ENCODE measurements around the gene TCF7.
A peak's percentile ranks its signal among the peaks of the same experiment; 100 is the strongest.

TCF7 gene

GRCh38 chr5:134153241-134153640 lies 38.8 kb downstream of the TCF7 start:
- ATAC-seq (replicated peaks) (no peak), DNase-seq (no peak)
- Mint-ChIP-seq H3K4me3 (no peak overlapping the region), H3K27me3 (no peaks in the 10 kb centered on the region), H3K4me1 (ENCODE audit: low read depth in 2 of 2) (peaks cover 24 to 48% of the 10 kb centered on the region in 2 donors), H3K36me3 (ENCODE audit: insufficient read depth) (peaks cover 95% of the 10 kb centered on the region), H3K9me3 (no peaks in the 10 kb centered on the region), H3K27ac (peak overlapping the region; percentile 83 to 88)

- Mint-ChIP-seq H3K4me1 (ENCODE audit: low read depth in 2 of 2) (peaks cover 24 to 51% of the 10 kb centered on the region in 2 donors), H3K27me3 (no peaks in the 10 kb centered on the region), H3K4me3 (no peak overlapping the region), H3K36me3 (ENCODE audit: insufficient read depth) (peaks cover 95% of the 10 kb centered on the region), H3K9me3 (no peaks in the 10 kb centered on the region), H3K27ac (peak overlapping the region; percentile 83 to 88)
- ATAC-seq (replicated peaks) (no peak), DNase-seq (no peak)
Observed at GRCh38 chr5:134153657-134154056, 39.2 kb downstream of the TCF7 start.

- H3K27me3 Mint-ChIP-seq: no peaks in the 10 kb centered on the region
- H3K27ac Mint-ChIP-seq: peak overlapping the region in 1 of 2 donors; percentile 60
- peaks cover 97% of the 10 kb centered on the region for H3K36me3 Mint-ChIP-seq (ENCODE audit: insufficient read depth)
Observed at GRCh38 chr5:134161513-134162395, 47.3 kb downstream of the TCF7 start.

GRCh38 chr5:134162592-134162991 lies 48.1 kb downstream of the TCF7 start:
- Mint-ChIP-seq H3K36me3 (ENCODE audit: insufficient read depth) (peaks cover 97% of the 10 kb centered on the region), H3K4me3 (no peak overlapping the region), H3K27ac (peak overlapping the region in 1 of 2 donors; percentile 83), H3K4me1 (ENCODE audit: low read depth in 2 of 2) (peaks cover 19 to 39% of the 10 kb centered on the region in 2 donors), H3K27me3 (no peaks in the 10 kb centered on the region), H3K9me3 (no peaks in the 10 kb centered on the region)
- ATAC-seq (replicated peaks) (no peak), DNase-seq (no peak)

More at GRCh38 chr5:134161513-134162395, 47.3 kb downstream of the TCF7 start:
- no peaks in the 10 kb centered on the region for H3K9me3 Mint-ChIP-seq
- peaks cover 15 to 37% of the 10 kb centered on the region in 2 donors for H3K4me1 Mint-ChIP-seq (ENCODE audit: low read depth in 2 of 2)
- ATAC-seq (replicated peaks): no peak
- DNase-seq: no peak
- no peak overlapping the region for H3K4me3 Mint-ChIP-seq

- H3K27ac Mint-ChIP-seq: no peak overlapping the region
- H3K27me3 Mint-ChIP-seq: no peaks in the 10 kb centered on the region
- no peaks in the 10 kb centered on the region for H3K9me3 Mint-ChIP-seq
- DNase-seq (no peak), ATAC-seq (replicated peaks) (no peak)
- H3K4me1 Mint-ChIP-seq (ENCODE audit: low read depth in 2 of 2): peaks cover 32 to 52% of the 10 kb centered on the region in 2 donors
- peaks cover 93% of the 10 kb centered on the region for H3K36me3 Mint-ChIP-seq (ENCODE audit: insufficient read depth)
- no peak overlapping the region for H3K4me3 Mint-ChIP-seq
Observed at GRCh38 chr5:134171972-134172371, 57.5 kb downstream of the TCF7 start.

GRCh38 chr5:134174841-134175839 lies 60.7 kb downstream of the TCF7 start:
- Mint-ChIP-seq H3K4me3 (peak overlapping the region; percentile 93 to 95), H3K27me3 (no peaks in the 10 kb centered on the region), H3K4me1 (ENCODE audit: low read depth in 2 of 2) (peaks cover 20 to 43% of the 10 kb centered on the region in 2 donors), H3K27ac (peak overlapping the region; percentile 97 to 99), H3K36me3 (ENCODE audit: insufficient read depth) (peaks cover 73% of the 10 kb centered on the region), H3K9me3 (no peaks in the 10 kb centered on the region)
- ATAC-seq (replicated peaks) (no peak), DNase-seq (no peak)

- Mint-ChIP-seq H3K4me1 (ENCODE audit: low read depth in 2 of 2) (peaks cover 20 to 39% of the 10 kb centered on the region in 2 donors), H3K36me3 (ENCODE audit: insufficient read depth) (peaks cover 64% of the 10 kb centered on the region), H3K27me3 (no peaks in the 10 kb centered on the region), H3K4me3 (peak overlapping the region; percentile 93 to 95), H3K27ac (peak overlapping the region; percentile 97 to 99), H3K9me3 (no peaks in the 10 kb centered on the region)
- ATAC-seq (replicated peaks): peak; percentile 34
- no peak for DNase-seq
Observed at GRCh38 chr5:134175921-134176510, 61.5 kb downstream of the TCF7 start.

- no peaks in the 10 kb centered on the region for H3K9me3 Mint-ChIP-seq
- peaks cover 57% of the 10 kb centered on the region for H3K36me3 Mint-ChIP-seq (ENCODE audit: insufficient read depth)
- no peaks in the 10 kb centered on the region for H3K27me3 Mint-ChIP-seq
- peak within 1 kb of the TSS; percentile 93 to 95 for H3K4me3 Mint-ChIP-seq
- peak; percentile 82 to 91 (median 88) for DNase-seq
- ATAC-seq (replicated peaks): peak; percentile 83
- peak within 1 kb of the TSS; percentile 97 to 99 for H3K27ac Mint-ChIP-seq
- H3K4me1 Mint-ChIP-seq (ENCODE audit: low read depth in 2 of 2): peaks cover 14 to 33% of the 10 kb centered on the region in 2 donors
Observed at GRCh38 chr5:134176511-134177368, 62.3 kb downstream of the TCF7 start, which contains the start of gene SKP1. Gene SKP1 (minus strand): TSS chr5:134176950. CDS start chr5:134174022, 2,928 bp downstream.

- DNase-seq (no peak), ATAC-seq (replicated peaks) (peak; percentile 26)
- peak overlapping the region; percentile 93 to 95 for H3K4me3 Mint-ChIP-seq
- no peaks in the 10 kb centered on the region for H3K9me3 Mint-ChIP-seq
- H3K27ac Mint-ChIP-seq: peak overlapping the region; percentile 97 to 99
- peaks cover 10 to 27% of the 10 kb centered on the region in 2 donors for H3K4me1 Mint-ChIP-seq (ENCODE audit: low read depth in 2 of 2)
- peaks cover 52% of the 10 kb centered on the region for H3K36me3 Mint-ChIP-seq (ENCODE audit: insufficient read depth)
- H3K27me3 Mint-ChIP-seq: no peaks in the 10 kb centered on the region
Observed at GRCh38 chr5:134177369-134178095, 63.1 kb downstream of the TCF7 start.

GRCh38 chr5:134178096-134178419 lies 63.6 kb downstream of the TCF7 start:
- H3K36me3 Mint-ChIP-seq (ENCODE audit: insufficient read depth): peaks cover 47% of the 10 kb centered on the region
- DNase-seq: no peak
- peak overlapping the region; percentile 97 to 99 for H3K27ac Mint-ChIP-seq
- no peak for ATAC-seq (replicated peaks)
- peak overlapping the region; percentile 93 to 95 for H3K4me3 Mint-ChIP-seq
- H3K9me3 Mint-ChIP-seq: no peaks in the 10 kb centered on the region
- no peaks in the 10 kb centered on the region for H3K27me3 Mint-ChIP-seq
- peaks cover 10 to 27% of the 10 kb centered on the region in 2 donors for H3K4me1 Mint-ChIP-seq (ENCODE audit: low read depth in 2 of 2)

GRCh38 chr5:134183481-134183880 lies 69.0 kb downstream of the TCF7 start:
- Mint-ChIP-seq H3K27ac (no peak overlapping the region), H3K36me3 (ENCODE audit: insufficient read depth) (peaks cover 5% of the 10 kb centered on the region), H3K4me1 (ENCODE audit: low read depth in 2 of 2) (no peaks in the 10 kb centered on the region), H3K27me3 (no peaks in the 10 kb centered on the region), H3K4me3 (no peak overlapping the region), H3K9me3 (no peaks in the 10 kb centered on the region)
- DNase-seq: no peak
- ATAC-seq (replicated peaks): no peak
